Posterior vena cava (tissue), 2 donors: ENCODE data around the gene RNF38. TPM values are rescaled to one million over a fixed set of nuclear protein-coding genes. Genes with fewer than 3 reads are reported as not detected.
A peak's percentile ranks its signal among the peaks of the same experiment; 100 is the strongest.
"Not testable (repeated sequence)": the region's sequence is repeated elsewhere in the genome, so short reads cannot be mapped to it uniquely, and the experiment has no call there.

Experiments
- DNase-seq: peaks from one replicate; pipeline ENCODE4 v3.0.0-alpha.2; 2020; ENCODE audit warnings: low spot score
- intact Hi-C, 2 donors: fragments of 100-400 bp; cut with DNase I; formaldehyde crosslinking; loops; one replicate each; pipeline versions ENCODE4 v1.14.1 to v1.14.2; 2022 to 2023
- total RNA-seq, 2 donors: library from RNA; stranded (reverse); fragmentation: NEBNext Ultra II Directional; extraction: Animal tissue kit (Norgen Biotek cat#: 25700); gene quantifications; one replicate each; pipeline ENCODE4 v1.2.1, GENCODE V29; 2021
- donor health status: DM: yes; HTN: yes; CAD: no.
- donor health status: DM: yes; HTN: yes; CAD: no.

RNF38 gene
- total RNA-seq, 2 donors from 2014 or later: 42.0 to 54.7 TPM

DNA sequence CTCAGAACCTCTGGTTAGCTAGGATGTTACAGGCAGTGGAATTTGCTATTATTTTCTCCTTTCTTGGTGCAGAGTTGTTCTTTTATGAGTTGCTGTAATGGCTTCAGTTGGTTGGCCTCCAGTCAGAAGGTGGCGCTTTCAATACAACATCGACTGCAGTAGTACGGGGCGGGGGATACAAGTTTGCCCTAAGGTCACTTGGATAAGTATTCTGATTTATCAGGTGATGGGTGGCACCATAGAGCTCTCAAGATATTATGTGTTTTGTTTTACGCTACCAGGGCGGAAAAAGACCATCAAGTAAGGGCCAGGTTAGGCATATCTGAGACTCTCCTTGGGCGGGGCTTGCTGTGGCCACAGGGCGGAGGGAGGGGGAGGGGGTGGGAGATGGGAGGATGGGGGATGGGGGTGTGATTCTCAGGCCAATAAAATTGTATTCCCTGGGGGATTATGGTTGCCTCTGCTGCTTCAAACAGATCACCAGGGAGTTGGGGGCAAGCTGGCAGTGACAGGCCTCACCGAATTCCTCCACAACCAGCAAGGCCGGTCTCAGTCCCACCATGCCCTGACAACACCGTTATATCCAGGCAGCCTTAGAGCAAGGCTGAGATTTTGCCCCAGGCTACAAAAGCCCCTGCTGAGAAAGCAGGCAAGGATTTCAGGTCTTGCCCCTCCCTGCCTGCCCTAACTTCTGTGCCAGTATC, 15.9 kb upstream of the RNF38 start:
- intact Hi-C loops: loop anchor here in 1 of 2 donors (5.0 kb wide), 1 partner anchor 329 kb away; no protein-coding TSS in a partner anchor
- DNase-seq: no peak

- intact Hi-C loops, DNase-seq: not testable (repeated sequence)
Observed at GRCh38 chr9:36411410-36411809, 11.3 kb upstream of the RNF38 start.

DNA sequence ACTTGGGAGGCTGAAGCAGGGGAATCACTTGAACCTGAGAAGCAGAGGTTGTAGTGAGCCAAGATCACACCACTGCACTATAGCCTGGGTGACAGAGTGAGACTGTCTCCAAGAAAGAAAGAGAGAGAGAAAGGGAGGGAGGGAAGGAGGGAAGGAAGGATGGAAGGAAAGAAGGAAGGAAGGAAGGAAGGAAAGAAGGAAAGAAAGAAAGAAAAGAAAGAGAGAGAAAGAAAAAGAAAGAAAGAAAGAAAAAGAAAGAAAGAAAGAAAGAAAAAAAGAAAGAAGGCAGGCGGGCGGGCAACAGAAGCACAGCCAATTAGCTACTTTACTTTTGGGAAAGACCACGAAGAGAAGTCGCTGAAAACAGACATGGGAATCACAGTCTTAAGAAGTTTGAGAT, 9.0 kb upstream of the RNF38 start:
- not testable (repeated sequence) for DNase-seq
- intact Hi-C loops: loop anchor here (2.0 to 10.0 kb wide), 3 partner anchors 40 to 148 kb away; no protein-coding TSS in a partner anchor

DNA sequence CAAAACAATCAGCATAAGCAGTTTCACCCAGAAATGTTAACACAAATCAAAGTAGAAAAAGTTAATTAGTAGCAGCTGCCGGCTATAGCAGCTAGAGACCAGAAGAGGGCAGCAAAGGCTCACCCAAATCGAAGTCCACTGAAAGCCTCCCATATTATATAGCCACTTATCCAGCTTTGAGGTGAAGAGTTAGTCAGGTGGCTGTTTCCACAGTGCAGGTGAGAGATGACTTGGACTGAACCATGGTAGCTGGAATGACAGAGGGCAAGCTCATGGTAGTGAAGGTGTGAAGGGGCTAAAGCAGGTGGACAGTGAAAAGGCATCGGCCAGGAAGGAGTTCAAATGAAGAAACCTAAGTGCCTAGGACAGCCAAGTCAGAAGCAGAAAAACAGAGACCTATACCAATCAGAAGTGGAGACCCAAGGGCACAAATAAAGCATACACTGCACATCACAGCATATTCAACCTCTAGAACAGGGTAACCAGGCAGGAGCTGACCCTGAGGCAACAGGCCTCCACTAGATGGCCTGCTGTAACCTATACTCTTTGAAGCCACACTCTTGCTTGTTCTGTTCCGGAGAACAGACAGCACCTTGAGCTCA, 7.2 kb upstream of the RNF38 start:
- DNase-seq: no peak
- intact Hi-C loops: loop anchor here (2.0 to 10.0 kb wide), 3 partner anchors 78 to 152 kb away; no protein-coding TSS in a partner anchor

- no peak for DNase-seq
- intact Hi-C loops: loop anchor here in 1 of 2 donors (10.0 kb wide), 1 partner anchor 82 kb away; no protein-coding TSS in a partner anchor
Observed at GRCh38 chr9:36402536-36402935, 2.5 kb upstream of the RNF38 start.

DNA sequence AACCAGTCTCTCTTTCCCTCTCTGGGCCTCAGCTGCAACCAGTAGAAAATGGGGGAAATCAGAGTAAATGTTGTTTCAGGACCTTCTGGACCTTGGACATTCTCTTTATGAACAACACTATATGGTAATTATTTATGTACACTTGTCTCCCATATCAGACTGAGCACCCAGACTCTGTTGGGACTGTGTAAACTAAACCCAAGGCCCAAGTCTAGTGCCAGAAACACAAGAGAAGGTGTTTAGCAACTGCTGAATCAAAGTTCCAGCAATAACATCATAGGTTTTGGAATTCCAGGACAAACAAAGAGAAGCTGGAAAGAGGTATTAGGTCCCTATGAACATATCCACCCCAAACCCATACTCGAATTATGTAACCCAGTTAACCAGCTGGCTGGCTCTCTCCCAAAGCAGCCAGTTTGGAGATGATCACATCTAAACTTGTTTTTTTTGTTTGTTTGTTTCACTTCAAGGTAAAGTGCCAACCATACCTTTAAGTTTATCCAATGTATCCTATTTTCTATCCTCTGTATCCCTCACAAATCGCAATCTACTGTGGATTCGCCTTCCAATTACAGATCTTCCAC, 1.9 kb upstream of the RNF38 start:
- intact Hi-C loops: loop anchor here in 1 of 2 donors (10.0 kb wide), 1 partner anchor 83 kb away; no protein-coding TSS in a partner anchor
- no peak for DNase-seq

DNA sequence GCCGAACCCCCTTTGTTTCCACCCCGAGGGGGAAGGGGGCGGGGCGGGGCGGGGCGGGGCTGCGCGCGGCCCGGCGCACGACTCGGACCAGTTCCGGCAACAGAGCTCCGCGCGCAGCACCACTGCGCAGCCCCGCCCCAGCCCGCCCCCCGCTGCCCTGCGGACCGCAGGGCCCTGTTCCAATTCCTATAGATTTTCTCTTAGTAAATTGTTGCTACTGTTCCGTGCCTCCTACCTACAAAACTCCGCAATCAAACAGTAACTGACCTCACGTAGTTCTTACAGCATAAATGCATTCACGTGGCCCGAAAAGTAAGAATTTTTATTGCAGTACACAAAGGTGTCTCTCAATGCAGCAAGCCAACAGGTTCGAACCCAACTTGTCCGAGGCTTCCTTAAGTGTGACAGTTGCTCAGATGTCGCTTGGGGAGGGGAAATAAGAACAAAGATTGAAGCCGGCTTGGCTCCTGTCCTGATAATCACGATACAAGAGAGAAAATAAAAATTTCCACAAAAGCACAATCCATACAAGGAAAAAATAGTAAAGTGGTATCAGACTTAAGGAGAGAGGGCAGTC, 1.2 kb upstream of the RNF38 start:
- intact Hi-C loops: loop anchor here in 1 of 2 donors (10.0 kb wide), 1 partner anchor 84 kb away; no protein-coding TSS in a partner anchor
- no peak for DNase-seq

DNA sequence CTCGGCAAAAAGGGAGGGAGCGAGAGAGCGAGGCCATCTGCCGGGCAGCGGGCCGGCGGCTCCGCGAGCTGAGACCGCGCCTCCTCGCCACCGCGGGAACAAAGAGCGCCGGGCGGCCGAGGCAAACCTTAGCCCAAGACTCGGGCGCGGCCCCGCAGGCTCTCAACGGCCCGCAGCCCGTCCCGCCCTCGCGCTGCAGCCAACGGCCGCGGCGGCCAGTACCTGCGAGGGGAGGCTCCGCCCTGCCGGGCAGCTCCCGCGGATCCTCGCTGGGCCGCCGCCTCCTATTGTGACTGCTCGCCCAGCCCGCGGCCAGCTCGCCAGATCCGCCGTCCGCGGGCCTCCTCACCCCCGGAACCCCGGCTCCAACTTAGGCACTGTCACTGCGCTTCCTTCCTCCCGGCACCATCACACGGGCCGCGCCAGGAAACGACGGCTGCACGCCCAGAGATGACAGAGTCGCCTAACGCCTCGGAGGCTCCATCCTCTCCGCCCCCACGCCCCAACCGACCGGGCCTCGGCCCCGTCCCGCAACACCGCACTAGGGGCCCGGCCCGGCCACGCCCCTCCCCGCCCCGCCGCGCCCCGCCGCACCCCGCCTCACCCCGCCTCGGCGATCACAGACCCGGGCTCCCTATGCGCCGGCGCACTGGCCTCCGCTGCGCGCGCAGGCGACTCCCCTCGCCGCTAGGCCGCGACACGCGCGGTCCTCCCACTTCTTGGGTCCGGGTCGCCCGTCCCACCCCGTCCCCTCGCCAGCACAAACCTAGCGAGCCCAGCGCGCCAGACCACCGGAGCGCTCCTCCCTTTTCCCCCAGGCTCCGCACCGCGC, 479 bp upstream of the RNF38 start:
- DNase-seq: peak; percentile 96
- intact Hi-C loops: loop anchor here in 1 of 2 donors (10.0 kb wide), 1 partner anchor 84 kb away; no protein-coding TSS in a partner anchor

DNA sequence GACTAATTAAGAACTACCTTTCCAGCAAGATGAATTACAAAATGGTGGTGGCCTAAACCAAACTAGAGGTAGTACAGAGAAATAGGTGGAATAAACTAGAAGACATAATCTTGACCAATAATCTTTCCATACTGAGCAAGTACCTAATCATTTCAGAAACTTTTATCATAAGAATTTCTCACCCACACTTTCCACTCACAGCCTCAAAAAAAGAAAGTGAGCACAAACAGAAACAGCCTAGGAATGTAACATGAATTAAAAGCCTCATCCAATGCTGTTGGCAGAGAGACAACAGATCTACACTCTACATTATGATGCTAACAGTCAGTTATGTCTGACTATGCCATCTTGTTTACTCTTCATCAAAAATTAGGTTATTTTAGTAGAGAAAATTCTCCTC, 1.3 kb downstream of the RNF38 start:
- DNase-seq: no peak
- intact Hi-C loops: no loop called here

GRCh38 chr9:36396985-36397384, 3.1 kb downstream of the RNF38 start:
- DNase-seq: no peak
- intact Hi-C loops: no loop called here

GRCh38 chr9:36392489-36392888, 7.6 kb downstream of the RNF38 start:
- DNase-seq: no peak
- intact Hi-C loops: no loop called here

DNA sequence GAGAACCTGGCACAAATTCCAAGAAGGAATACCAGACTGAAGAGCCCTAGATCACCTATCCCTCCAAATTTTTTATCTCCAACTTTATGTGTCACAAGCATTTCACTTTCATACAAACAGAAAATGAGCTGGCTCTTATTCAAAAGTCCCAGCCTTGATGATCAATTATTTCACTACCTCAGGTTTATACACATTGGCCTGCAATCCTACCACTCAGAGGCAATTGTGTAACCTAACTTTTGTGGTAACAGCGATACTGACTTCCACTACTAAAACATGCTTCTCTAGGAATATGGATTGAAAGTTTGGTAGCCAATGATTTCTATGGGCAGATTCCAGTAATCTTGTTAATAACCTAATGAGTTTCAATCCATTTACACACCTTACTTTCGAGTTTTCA, 10.5 kb downstream of the RNF38 start:
- intact Hi-C loops: no loop called here
- no peak for DNase-seq

DNA sequence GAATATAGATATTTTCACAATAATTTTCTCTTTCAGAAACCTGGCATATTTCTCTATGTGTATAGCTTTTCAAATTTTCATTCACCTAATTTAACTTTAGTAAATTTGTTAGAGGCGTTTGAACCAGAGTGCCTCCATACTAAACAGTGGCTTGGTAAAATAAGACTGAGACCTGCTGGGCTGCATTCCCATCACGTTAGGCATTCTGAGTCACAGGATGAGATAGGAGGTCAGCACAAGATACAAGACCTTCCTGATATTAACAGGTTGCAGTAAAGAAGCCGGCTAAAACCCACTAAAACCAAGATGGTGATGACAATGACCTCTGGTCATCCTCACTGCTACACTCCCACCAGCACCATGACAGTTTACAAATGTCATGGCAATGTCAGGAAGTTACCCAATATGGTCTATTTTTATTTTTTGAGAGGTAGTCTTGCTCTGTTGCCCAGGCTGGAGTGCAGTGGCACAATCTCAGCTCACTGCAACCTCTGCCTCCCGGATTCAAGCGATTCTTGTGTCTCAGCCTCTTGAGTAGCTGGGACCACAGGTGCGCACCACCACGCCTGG, 13.6 kb downstream of the RNF38 start:
- DNase-seq, intact Hi-C loops: not testable (repeated sequence)

- intact Hi-C loops: no loop called here
- DNase-seq: no peak
Observed at GRCh38 chr9:36382484-36382883, 17.6 kb downstream of the RNF38 start.

GRCh38 chr9:36364577-36364976, 35.5 kb downstream of the RNF38 start:
- intact Hi-C loops: no loop called here
- DNase-seq: no peak

- intact Hi-C loops: no loop called here
- DNase-seq: no peak
Observed at GRCh38 chr9:36363448-36363847, 36.6 kb downstream of the RNF38 start.

DNA sequence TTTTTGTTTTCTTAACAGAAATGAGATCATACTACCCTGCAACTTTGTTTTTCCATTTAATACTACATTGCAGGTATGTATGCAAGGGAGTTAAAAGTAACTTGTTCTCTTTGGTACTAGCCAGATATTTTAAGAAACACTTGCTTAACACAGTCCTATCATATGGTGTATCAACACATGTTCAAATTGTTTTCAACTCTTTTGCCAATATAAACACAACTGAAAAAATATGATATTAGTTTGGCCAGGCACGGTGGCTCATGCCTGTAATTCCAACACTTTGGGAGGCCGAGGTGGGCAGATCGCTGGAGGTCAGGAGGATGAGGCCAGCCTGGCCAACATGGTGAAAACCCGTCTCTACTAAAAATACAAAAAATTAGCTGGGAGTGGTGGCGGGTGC, 41.6 kb downstream of the RNF38 start:
- intact Hi-C loops: no loop called here

DNA sequence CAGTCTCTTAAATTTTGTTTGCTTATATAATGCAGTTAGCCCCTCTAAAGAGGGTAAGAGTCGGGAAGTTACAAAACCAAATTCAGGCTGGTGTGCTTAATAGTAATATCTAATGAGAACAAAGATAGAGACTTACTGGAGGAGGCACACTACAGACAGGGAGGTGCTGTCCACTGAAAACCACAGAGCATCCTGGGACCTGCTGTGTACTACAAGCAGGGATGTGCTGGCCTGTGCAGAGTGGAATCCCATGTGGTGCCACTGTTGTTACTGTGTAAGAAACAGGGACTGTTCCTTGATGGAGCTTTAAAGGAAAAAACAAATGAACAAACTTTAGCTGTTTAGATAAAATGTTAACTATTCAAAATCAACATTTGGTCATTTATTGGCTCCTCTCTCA, 42.4 kb downstream of the RNF38 start:
- no peak for DNase-seq
- intact Hi-C loops: no loop called here

More for the DNA sequence above, 41.6 kb downstream of the RNF38 start:
- no peak for DNase-seq

- no peak for DNase-seq
- intact Hi-C loops: no loop called here
Observed at GRCh38 chr9:36346569-36346968, 53.5 kb downstream of the RNF38 start.
